Kidney capillary endothelial cell (primary cell): ENCODE measurements around the gene SOCS3.

ENCODE experiments used
- DNase-seq: peaks from one replicate; pipeline ENCODE4 v3.0.0-alpha.2; 2018; ENCODE audit warnings: low spot score

The SOCS3 gene

GRCh38 chr17:78390241-78391050 is 30.6 kb upstream of the SOCS3 start:
- peak; percentile 94 for DNase-seq

GRCh38 chr17:78387977-78388941 is 28.4 kb upstream of the SOCS3 start:
- no peak for DNase-seq

GRCh38 chr17:78384479-78385175 is 24.8 kb upstream of the SOCS3 start:
- no peak for DNase-seq

GRCh38 chr17:78383725-78384471 is 24.0 kb upstream of the SOCS3 start:
- peak; percentile 97 for DNase-seq

- peak; percentile 76 for DNase-seq
Observed at GRCh38 chr17:78381601-78382232, 21.8 kb upstream of the SOCS3 start.

GRCh38 chr17:78380370-78380769 is 20.5 kb upstream of the SOCS3 start:
- DNase-seq = no peak

GRCh38 chr17:78379131-78379491 is 19.2 kb upstream of the SOCS3 start:
- peak; percentile 92 for DNase-seq

- DNase-seq = peak; percentile 84
Observed at GRCh38 chr17:78378225-78379130, 18.6 kb upstream of the SOCS3 start, which contains the start of gene PGS1. PGS1 (plus strand) TSS chr17:78378649; CDS start chr17:78378666, 17 bp downstream.

GRCh38 chr17:78377858-78378224 is 18.0 kb upstream of the SOCS3 start:
- no peak for DNase-seq

GRCh38 chr17:78376161-78376560 is 16.3 kb upstream of the SOCS3 start:
- DNase-seq = no peak

GRCh38 chr17:78375401-78376151 is 15.7 kb upstream of the SOCS3 start:
- peak; percentile 56 for DNase-seq

- peak; percentile 99 for DNase-seq
Observed at GRCh38 chr17:78374631-78375274, 14.9 kb upstream of the SOCS3 start.

GRCh38 chr17:78374189-78374588 is 14.3 kb upstream of the SOCS3 start:
- no peak for DNase-seq

GRCh38 chr17:78372841-78373240 is 13.0 kb upstream of the SOCS3 start:
- DNase-seq = peak; percentile 46

- DNase-seq = no peak
Observed at GRCh38 chr17:78371056-78371455, 11.2 kb upstream of the SOCS3 start.

- DNase-seq = no peak
Observed at GRCh38 chr17:78369791-78370381, 10.0 kb upstream of the SOCS3 start.

- no peak for DNase-seq
Observed at GRCh38 chr17:78368854-78369495, 9.1 kb upstream of the SOCS3 start.

- DNase-seq = no peak
Observed at GRCh38 chr17:78368348-78368747, 8.5 kb upstream of the SOCS3 start.
